ENCODE results near the gene ADGRG1. TPM values are rescaled to one million over a fixed set of nuclear protein-coding genes. Genes with fewer than 3 reads are reported as not detected.
"Not testable (repeated sequence)": the region's sequence is repeated elsewhere in the genome, so short reads cannot be mapped to it uniquely, and the experiment has no call there.

ADGRG1 gene
- polyA plus RNA-seq, 1 experiment = 2.1 TPM

- CTCF ChIA-PET = no interaction called here
- TF ChIP-seq CTCF (IDR thresholded peaks at IDR 0.05; ENCODE audit: low read depth, low read length) = no peak
These were observed 39.8 kb downstream of the ADGRG1 start, which contains the start of gene ADGRG3 for GRCh38 chr16:57668263-57668571. TSS of gene ADGRG3 (plus strand) at chr16:57668306. CDS start at chr16:57668348, 42 bp downstream.

GRCh38 chr16:57668630-57669475 is 40.4 kb downstream of the ADGRG1 start:
- Histone ChIP-seq H3K4me3 (ENCODE audit: low read depth, low read length) (no peak overlapping the region), H3K27me3 (ENCODE audit: control insufficient read depth, insufficient read depth, low read length) (peaks cover 34% of the 10 kb centered on the region), H3K27ac (ENCODE audit: low read depth, low read length) (no peak overlapping the region), H3K9me3 (ENCODE audit: control insufficient read depth, insufficient read depth, low read length) (no peaks in the 10 kb centered on the region)
- no peak for DNase-seq (ENCODE audit: low read depth, low spot score)
- ChIA-PET CTCF (no interaction called here), POLR2A (no interaction called here)
- no peak for TF ChIP-seq CTCF (IDR thresholded peaks at IDR 0.05; ENCODE audit: low read depth, low read length)

More at GRCh38 chr16:57668263-57668571, 39.8 kb downstream of the ADGRG1 start, which contains the start of gene ADGRG3:
- Histone ChIP-seq H3K27me3 (ENCODE audit: control insufficient read depth, insufficient read depth, low read length) (peaks cover 28% of the 10 kb centered on the region), H3K9me3 (ENCODE audit: control insufficient read depth, insufficient read depth, low read length) (no peaks in the 10 kb centered on the region), H3K4me3 (ENCODE audit: low read depth, low read length) (no peak within 1 kb of the TSS), H3K27ac (ENCODE audit: low read depth, low read length) (no peak within 1 kb of the TSS)
- no peak for DNase-seq (ENCODE audit: low read depth, low spot score)
- POLR2A ChIA-PET = no interaction called here

DNA sequence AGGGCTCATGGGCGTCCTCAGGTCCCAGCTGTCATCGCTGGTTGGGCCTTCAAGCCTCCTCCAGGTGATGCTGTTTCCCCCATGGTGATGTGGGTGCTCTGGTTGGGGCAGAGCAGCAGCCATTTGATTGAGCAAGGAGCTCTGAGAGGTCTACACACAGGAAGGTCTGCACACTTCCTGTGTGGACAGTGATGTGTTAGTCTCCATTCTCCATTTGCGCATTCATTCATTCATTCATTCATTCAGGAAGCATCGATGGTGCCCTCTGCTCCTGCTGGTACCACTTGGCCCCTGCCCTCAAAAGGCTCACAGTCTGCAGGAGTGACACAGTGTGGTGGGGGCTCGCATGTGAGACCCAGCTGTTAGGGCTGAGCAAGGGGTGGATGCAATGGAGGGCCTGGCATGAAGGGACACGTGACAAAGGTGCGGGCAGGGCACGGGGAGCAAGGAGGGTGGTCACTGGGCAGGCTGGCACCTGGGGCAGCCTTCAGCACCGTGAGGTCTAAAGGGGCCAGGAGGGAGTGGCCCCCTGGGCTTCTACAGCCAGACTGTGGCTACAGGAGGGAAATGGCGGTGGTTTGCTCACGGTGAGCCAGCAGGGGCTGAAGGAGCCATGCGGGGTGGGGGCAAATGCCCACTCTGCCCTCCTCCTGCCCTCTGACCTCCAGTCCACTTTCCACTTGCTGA is 41.2 kb downstream of the ADGRG1 start:
- H3K9me3 ChIP-seq (ENCODE audit: control insufficient read depth, insufficient read depth, low read length) = no peaks in the 10 kb centered on the region
- no peak for TF ChIP-seq CTCF (IDR thresholded peaks at IDR 0.05; ENCODE audit: low read depth, low read length)
- POLR2A ChIA-PET = no interaction called here
- DNase-seq (ENCODE audit: low read depth, low spot score) = no peak
- H3K27ac ChIP-seq (ENCODE audit: low read depth, low read length) = no peak overlapping the region
- H3K4me3 ChIP-seq (ENCODE audit: low read depth, low read length) = no peak overlapping the region
- CTCF ChIA-PET = no interaction called here
- H3K27me3 ChIP-seq (ENCODE audit: control insufficient read depth, insufficient read depth, low read length) = peaks cover 41% of the 10 kb centered on the region

DNA sequence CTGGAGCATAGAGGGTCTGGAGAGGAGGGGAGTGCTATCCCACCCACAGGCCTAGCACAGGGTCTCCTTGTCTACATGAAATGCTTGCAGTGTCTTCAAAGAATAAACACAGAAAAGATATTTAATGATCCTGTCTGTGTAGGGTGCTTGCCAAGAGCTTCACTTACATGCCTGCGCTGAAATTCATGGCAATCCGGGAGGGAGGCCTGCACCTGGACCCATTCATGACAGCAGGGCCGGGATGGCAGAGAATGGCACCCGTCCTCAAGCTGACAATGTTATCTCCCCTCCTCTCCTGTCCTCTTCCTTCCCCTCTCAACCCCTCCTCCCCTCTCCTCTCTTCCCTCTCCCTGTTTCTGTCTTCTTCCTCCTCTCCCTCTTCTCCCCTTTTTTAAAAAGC is 41.8 kb downstream of the ADGRG1 start:
- DNase-seq (ENCODE audit: low read depth, low spot score) = no peak

DNA sequence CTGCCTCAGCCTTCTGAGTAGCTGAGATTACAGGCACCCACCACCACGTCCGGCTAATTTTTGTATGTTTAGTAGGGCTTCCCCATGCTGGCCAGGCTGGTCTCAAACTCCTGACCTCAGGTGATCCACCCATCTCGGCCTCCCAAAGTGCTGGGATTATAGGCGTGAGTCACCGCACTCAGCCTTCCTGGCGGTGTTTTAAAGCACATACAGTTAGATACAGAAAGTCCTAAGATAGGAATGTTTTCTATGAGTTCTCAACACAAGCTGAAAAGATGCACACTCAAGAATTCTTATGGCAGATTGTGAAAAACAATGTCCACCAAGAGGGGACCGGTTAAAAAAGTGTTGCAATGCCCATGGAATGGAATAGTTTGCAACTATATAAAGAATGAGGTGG is 43.0 kb downstream of the ADGRG1 start:
- POLR2A ChIA-PET; H3K9me3 ChIP-seq (ENCODE audit: control insufficient read depth, insufficient read depth, low read length); DNase-seq (ENCODE audit: low read depth, low spot score); H3K27ac ChIP-seq (ENCODE audit: low read depth, low read length); H3K4me3 ChIP-seq (ENCODE audit: low read depth, low read length): not testable (repeated sequence)
- peaks cover 46% of the 10 kb centered on the region for H3K27me3 ChIP-seq (ENCODE audit: control insufficient read depth, insufficient read depth, low read length)
- CTCF ChIA-PET = interaction anchor here (0.9 kb wide), 1 partner anchor 22 kb away, joined by 5 read pairs; no protein-coding TSS in a partner anchor

More for the DNA sequence above, 41.8 kb downstream of the ADGRG1 start:
- Histone ChIP-seq H3K27me3 (ENCODE audit: control insufficient read depth, insufficient read depth, low read length) (peaks cover 42% of the 10 kb centered on the region), H3K9me3 (ENCODE audit: control insufficient read depth, insufficient read depth, low read length) (no peaks in the 10 kb centered on the region), H3K27ac (ENCODE audit: low read depth, low read length) (no peak overlapping the region), H3K4me3 (ENCODE audit: low read depth, low read length) (no peak overlapping the region)
- ChIA-PET POLR2A (no interaction called here), CTCF (no interaction called here)
- TF ChIP-seq CTCF (IDR thresholded peaks at IDR 0.05; ENCODE audit: low read depth, low read length) = no peak

Measured in AG04450 (cell line).